HG02885 (cell line): ENCODE measurements around the gene APOD.
"Not testable (repeated sequence)": the region's sequence is repeated elsewhere in the genome, so short reads cannot be mapped to it uniquely, and the experiment has no call there.

Experiments used
- ATAC-seq: cut with Tn5 transposase; IDR thresholded peaks from one replicate; pipeline ENCODE4 v1.9.1; 2021; ENCODE audit warnings: mild to moderate bottlenecking; ENCODE audit not compliant: unreplicated experiment, poor library complexity

The APOD gene

DNA sequence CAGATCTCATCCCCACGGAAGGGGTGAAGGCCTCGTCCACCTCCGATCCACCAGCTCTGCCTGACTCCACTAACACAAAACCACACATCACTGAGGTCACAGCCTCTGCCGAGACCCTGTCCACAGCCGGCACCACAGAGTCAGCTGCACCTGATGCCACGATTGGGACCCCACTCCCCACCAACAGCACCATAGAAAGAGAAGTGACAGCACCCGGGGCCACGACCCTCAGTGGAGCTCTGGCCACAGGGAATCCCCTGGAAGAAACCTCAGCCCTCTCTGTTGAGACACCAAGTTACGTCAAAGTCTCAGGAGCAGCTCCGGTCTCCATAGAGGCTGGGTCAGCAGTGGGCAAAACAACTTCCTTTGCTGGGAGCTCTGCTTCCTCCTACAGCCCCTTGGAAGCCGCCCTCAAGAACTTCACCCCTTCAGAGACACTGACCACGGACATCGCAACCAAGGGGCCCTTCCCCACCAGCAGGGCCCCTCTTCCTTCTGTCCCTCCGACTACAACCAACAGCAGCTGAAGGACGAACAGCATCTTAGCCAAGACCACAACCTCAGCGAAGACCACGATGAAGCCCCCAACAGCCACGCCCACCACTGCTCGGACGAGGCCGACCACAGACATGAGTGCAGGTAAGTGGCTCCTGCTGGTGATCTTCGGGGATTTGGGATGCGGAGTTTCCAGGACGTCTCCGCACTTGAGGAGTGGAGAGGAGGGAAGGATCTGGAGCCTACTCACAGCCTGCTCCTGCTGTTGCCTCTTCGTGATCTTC, 36.0 kb upstream of the APOD start:
- not testable (repeated sequence) for ATAC-seq

GRCh38 chr3:195617784-195618659, 34.3 kb upstream of the APOD start:
- not testable (repeated sequence) for ATAC-seq

DNA sequence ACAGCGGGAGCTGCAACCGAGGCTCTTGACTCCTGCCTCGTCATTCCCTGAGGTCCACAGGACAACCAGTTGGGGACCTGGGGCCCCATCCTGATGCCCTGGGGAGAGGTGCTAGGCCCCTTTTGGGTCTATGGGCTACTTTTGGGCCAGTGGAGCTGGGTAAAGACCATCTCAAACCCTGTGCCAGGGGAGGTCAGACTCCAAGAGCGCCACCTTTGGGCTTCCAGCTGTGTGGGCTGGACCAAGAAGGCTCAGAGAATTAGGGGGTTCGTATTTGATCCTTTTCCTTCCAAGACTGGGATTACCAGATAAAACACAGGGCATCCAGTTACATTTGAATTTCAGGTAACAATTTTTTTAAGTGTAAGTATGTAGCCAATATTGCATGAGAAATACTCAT, 33.4 kb upstream of the APOD start:
- not testable (repeated sequence) for ATAC-seq

DNA sequence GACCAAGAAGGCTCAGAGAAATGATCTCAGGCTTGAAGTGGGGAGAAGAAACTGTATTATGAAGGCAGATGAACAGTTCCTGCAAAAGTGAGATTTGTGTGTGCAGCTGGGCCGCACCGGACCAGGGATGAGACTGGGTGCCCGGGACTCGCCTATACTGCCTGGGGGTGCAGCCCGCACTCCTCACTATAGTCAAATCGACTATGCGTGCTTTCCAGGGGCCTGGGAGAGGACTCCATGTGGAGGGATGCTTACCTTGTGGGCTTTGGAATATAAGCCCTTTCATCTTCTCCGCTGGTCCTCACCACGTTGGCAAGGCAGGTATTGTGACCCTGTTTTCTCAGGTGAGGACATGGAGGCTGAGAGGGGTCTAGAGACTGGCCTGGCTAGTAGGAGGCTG, 32.9 kb upstream of the APOD start:
- no peak for ATAC-seq

DNA sequence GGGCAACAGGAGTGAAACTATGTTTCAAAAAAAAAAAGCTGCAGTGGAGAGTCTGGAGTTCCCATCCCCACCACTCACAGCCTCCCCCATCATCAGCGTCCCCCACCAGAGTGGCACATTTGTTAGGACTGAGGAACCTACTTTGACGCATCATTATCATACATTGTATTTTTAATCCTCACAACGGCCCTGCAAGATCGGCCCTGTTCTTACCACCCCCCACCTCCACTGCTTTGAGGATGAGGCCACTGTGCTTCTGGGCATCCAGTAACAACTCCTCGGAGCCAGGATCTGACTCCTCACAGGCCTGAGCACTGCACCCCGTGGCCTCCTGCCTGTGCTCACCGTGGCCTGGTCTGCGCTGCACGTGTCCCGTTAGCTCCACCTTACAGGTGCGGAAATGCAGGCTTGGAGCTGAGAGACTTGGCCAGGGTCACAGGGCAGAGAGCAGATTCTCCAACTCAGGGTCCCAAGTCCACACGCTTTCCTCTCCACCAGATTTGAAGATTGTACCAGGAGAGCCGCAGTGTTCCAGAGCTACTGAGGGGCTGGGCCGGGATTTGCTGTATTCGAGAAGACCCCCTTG, 32.3 kb upstream of the APOD start:
- ATAC-seq, result not testable (repeated sequence)

- not testable (repeated sequence) for ATAC-seq
Measured at GRCh38 chr3:195614672-195615504, 31.1 kb upstream of the APOD start.

DNA sequence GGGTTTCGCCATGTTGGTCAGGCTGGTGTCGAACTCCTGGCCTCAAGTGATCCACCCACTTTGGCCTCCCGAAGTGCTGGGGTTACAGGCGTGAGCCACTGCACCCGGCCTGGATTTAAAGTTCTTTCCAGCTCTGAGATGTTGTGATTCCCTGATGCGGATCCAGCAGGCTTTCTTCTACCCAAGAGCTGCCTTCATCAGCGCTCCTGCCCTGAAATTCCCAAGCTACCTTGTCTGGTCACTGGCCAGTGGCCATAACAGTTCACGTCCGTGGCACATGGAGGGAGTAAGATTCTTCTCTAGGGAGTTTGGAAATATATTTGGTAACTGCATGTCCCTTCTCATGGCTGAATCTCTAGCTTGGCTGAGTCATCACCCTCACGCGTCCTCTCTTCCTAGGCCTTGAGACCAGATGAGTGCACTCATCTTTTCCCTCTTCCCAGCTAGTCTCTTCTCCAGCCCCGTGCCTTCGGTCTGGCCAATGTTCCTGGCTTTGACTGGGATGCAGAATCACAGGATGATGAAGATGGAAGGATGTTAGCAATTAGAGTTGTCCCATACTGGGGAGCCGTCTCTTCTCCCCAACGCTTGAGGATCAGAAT, 29.8 kb upstream of the APOD start:
- no peak for ATAC-seq

DNA sequence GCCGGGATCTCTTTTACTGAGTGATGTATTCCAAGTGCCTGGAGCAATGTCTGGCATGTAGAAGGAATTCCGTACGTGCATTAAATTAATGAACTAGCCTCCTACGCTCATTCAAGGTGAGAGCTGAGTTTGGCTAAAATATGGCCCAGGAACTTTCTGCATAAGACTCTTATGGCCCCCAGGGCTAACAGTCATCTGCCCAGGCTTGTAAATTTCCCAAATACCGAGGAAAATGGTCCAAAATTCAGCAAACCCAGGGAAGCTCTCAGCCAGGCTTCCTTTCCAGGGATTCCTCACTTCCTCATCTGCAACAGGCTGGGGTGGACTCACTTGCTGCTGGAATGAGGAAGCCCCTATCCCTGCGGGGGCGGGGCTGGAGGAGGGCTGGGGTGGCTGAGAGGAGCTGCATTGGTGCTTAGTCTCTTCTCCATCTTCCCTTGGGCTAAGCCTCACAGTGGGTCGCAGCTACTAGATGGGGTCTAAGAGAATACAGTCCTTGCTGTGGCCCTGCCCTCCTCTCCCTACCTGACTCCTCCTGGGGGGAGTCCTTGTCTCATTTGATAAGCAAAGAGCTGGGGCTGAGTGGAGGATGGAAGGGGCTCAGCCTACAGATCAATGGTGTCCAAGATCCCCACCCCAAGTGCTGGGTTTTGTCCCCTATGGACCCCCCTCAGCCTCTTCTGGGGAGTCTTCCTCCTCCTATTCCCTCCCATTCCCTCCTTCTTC, 28.5 kb upstream of the APOD start:
- ATAC-seq, result no peak

- ATAC-seq, result no peak
Measured at GRCh38 chr3:195609229-195609628, 25.5 kb upstream of the APOD start.

- not testable (repeated sequence) for ATAC-seq
Measured at GRCh38 chr3:195601785-195602184, 18.0 kb upstream of the APOD start.

DNA sequence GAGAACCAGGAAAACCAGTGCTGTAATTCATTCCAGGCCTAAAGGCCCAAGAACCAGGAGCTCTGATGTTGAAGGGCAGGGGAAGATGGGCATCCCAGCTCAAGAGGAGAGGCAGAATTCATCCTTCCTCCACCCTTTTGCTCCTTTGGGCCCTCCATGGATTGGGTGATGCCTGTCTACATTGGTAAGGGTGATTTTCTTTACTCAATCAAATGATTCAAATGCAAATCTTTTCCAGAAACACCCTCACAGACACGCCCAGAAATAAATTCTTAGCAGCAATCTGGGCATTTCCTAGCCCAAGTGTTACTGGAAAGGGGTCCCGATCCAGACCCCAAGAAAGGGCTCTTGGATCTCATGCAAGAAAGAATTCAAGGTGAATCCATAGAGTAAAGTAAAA, 17.6 kb upstream of the APOD start:
- ATAC-seq, result no peak

DNA sequence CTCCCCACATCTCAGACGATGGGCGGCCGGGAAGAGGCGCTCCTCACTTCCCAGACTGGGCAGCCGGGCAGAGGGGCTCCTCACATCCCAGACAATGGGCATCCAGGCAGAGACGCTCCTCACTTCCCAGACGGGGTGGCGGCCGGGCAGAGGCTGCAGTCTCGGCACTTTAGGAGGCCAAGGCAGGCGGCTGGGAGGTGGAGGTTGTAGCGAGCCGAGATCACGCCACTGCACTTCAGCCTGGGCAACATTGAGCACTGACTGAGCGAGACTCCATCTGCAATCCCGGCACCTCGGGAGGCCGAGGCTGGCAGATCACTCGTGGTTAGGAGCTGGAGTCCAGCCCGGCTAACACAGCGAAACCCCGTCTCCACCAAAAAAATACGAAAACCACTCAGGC, 16.2 kb upstream of the APOD start:
- ATAC-seq, result not testable (repeated sequence)

- ATAC-seq, result not testable (repeated sequence)
Measured at GRCh38 chr3:195599516-195599915, 15.8 kb upstream of the APOD start.

DNA sequence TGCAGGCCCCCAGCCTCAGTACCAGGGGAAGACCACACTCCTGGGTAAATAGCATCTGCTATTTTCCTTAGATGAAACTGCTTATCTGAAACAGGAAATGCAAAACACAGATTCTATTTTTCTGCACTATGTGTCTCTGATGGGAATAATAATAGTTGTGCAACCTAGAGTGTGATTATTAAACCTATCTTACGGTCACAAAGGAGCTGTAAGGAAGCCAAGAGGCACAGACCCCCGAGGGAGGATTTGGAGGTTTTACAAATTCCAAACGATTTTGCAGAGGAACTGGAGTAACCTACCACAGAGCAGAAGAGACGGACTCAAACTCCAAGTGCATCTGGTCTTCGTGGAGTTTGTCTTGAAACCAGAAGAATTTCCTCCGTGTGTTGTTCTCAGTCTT, 14.1 kb upstream of the APOD start:
- no peak for ATAC-seq

DNA sequence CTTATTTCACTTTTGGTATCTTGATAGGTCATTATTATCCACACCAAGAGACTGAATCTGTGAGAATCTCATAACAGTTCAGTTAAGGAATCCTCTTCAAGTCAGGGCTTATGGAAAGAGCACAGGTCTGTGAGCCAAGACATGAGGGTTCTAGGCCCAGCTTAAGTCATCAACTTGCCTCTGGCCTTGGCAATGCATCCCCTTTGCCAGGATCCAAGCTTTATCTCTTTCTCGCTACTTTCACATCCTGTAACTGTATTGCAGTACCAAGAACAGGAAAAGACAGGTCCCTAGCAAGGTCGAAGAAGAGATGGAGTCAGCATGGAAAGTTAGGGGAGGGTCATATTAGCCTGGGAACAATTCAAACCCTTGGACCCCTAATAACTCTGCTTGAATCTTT, 13.5 kb upstream of the APOD start:
- no peak for ATAC-seq

DNA sequence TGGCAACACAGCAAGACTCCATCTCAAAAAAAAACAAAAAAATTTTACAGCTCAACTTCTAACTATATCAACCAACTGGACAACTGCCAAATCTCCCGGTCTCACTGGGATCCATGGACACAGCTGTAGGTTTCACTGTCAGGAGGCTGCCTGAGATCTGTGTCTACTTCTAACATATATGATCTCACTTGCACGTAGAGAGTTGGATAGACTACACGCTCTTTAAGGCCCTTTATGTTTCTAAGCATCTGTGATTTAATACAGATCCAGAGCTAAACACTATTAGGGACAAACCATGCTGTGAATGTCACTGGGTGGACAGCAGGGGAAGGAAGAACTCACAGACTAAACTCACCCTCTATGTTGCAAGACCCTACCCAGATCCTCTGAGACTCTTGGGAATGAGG, 13.0 kb upstream of the APOD start:
- ATAC-seq, result no peak

DNA sequence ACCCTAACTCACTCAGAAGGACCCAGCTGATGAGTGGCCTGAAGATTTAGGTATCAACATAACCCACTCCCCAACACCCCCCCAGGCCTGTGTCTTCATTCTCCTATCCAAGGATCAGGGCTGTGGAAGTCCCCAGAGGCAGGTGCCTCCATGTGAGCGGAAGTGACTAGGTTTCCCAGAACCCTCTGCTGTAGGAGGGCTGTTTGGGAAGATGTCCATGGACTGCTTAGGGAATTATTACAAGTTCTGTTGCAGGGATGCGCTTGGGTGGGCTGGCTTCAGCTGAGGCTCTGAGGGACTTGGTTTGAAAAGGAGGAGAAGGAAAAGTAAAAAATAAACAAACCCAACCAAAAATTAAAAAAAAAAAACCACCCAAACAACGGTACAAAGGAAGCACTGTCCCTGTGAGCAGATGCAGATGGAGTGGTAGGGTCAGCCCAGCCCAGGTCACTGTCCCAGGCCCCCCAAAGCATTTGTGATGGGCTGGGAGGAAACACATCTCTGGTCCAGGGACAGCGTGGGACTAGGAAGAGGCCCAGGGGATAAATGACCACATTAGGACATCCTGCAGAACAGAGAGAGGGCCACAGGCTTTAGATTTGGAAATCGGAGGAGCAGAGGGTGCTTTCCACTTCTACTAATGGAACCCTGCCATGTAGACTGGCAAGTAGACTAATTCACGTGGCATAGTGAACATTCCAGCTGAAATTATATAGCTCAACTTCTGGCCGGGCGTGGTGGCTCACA, 12.2 kb upstream of the APOD start:
- no peak for ATAC-seq

GRCh38 chr3:195591852-195592251, 8.1 kb upstream of the APOD start:
- no peak for ATAC-seq

GRCh38 chr3:195591220-195591619, 7.5 kb upstream of the APOD start:
- ATAC-seq, result no peak
